ENCODE measurements around the gene WWOX.

The WWOX gene

DNA sequence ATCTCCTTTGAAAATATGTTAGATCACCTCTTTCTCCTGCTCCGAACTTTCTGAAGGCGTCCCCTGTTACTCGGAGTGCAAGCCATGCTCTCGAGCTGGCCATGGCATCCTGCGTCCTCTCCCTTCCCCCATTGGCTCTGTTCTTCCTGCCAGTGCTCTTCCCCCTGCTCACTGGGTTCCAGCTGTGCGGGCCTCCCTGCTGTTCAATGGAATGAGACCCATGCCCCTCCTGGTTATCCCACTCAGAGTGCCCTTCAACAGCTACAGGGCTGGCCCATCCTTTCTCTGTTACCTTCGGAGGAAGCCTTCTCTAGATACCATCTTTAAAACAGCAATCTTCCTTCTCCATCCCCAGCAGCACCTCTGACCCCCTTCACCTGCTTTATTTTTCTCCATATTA, 996.8 kb downstream of the WWOX start:
- DNase-seq (ENCODE audit: low read depth in 2 of 2) = no peak

- no peak for DNase-seq (ENCODE audit: low read depth in 2 of 2)
Measured at GRCh38 chr16:79097166-79097565, 997.7 kb downstream of the WWOX start.

GRCh38 chr16:79097771-79098170, 998.3 kb downstream of the WWOX start:
- no peak for DNase-seq (ENCODE audit: low read depth in 2 of 2)

DNA sequence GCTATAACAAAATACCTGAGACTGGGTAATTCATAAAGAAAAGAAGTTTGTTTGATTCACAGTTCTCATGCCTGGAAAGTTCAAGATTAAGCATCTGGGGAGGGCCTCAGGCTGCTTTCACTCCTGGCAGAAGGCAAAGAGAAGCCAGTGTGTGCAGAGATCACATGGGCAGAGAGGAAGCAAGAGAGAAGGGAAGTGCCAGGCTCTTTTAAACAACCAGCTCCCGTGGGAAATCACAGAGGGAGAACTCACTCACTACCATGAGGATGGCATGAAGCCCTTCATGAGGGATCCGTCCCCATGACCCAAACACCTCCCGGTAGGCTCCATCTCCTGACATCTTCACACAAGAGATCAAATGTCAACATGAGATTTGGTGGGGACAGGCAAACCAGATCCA, 999.5 kb downstream of the WWOX start:
- DNase-seq (ENCODE audit: low read depth in 2 of 2) = no peak

GRCh38 chr16:79099716-79100115, 1000.3 kb downstream of the WWOX start:
- no peak for DNase-seq (ENCODE audit: low read depth in 2 of 2)

DNA sequence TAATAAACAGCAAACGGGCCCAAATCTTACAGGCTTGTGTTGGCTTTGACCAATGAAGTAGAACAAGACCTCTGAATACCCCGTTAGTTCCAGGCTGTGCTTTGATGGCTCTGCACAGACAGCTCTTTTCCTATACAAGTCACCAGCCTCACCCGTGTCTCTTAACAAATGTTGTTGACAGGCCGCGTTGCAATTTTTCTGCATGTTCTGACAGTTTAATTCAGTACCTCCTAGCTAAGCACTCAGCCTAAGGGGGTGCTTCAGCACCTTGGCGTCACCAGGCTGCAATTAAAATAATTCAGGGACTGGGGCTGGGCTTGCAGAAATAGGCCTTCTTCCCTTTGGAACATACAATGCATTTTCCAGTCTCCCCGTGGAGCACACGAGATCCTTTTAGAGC, 1001.0 kb downstream of the WWOX start:
- DNase-seq (ENCODE audit: low read depth in 2 of 2) = no peak

- DNase-seq (ENCODE audit: low read depth in 2 of 2) = no peak
Measured at GRCh38 chr16:79101491-79101890, 1002.0 kb downstream of the WWOX start.

DNA sequence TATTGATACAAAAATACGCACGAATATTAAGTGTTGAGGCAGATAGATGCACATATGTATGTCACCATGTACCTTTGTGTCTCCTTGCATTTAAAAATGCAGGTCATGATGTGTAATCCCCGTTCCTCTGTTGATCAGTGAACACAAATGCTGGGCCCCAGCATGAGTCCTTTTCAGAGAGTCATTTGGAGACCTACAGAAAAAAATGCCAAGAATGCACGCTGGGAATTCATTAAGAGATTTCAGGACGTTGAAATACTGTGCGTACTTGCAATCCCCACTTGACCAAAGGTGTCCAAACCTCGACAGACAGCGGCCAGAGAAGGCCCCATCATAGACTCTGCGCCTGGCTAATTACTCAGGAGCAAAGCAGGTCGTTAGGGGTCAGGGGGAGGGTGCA, 1005.1 kb downstream of the WWOX start:
- no peak for DNase-seq (ENCODE audit: low read depth in 2 of 2)

DNA sequence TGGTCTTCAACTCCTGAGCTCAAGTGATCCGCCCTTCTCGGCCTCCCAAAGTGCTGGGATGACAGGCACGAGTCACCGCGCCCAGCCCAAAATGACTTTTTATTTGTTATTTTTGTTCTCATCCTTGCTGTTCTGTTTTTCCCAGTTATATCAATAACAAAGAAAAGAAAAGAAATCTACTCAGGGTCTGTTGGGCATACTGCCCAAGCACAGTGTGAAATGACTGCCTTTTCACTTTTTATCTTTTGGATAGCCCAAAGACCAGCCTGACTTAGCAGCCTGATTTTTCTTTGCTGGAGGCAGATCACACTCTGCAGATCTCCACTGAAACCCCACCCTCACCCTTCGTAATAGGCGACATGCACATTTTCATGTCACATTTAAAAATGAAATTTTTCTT, 1007.8 kb downstream of the WWOX start:
- DNase-seq (ENCODE audit: low read depth in 2 of 2) = no peak

GRCh38 chr16:79109771-79110170, 1010.3 kb downstream of the WWOX start:
- no peak for DNase-seq (ENCODE audit: low read depth in 2 of 2)

- DNase-seq (ENCODE audit: low read depth in 2 of 2) = no peak
Measured at GRCh38 chr16:79110242-79110641, 1010.8 kb downstream of the WWOX start.

GRCh38 chr16:79110953-79111352, 1011.5 kb downstream of the WWOX start:
- DNase-seq (ENCODE audit: low read depth in 2 of 2) = no peak

DNA sequence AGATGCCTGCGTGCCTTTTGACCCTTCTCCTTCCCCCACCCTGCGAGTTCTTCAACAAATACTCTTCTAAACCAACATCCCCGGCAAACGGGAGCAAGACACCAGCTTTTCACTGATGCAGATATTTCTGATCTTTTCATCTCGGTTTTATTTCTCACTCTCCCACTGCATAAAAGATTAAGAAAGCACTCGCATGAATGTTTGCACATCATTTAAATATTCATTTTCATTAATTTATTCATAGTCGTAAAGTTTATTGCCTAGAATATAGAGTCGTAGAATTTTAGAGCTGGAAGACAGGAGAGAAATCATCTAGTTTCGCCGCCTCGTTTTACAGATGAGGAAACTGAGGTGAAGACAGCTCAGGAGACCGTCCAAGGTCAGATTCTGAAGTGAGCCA, 1013.0 kb downstream of the WWOX start:
- no peak for DNase-seq (ENCODE audit: low read depth in 2 of 2)

GRCh38 chr16:79113826-79114225, 1014.4 kb downstream of the WWOX start:
- no peak for DNase-seq (ENCODE audit: low read depth in 2 of 2)

DNA sequence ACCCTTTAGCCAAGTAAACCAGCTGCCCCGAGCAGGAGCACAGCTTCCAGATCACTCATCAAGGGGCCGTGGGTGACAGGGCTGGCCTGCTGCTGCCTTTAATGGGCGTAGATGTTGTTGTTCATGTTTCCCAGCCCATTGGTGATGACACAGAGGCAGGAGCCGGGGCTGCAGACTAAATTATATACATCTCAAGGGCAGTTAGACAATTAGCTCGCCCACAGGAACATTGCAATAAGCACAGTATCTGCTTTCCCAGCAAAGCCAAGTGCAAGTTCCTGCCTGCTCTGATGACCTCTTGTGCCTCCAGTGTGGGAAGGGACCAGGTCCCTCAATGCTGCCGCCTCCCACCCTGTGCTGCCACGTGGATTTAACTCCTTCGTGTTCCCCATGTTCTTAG, 1015.3 kb downstream of the WWOX start:
- DNase-seq (ENCODE audit: low read depth in 2 of 2) = no peak

DNA sequence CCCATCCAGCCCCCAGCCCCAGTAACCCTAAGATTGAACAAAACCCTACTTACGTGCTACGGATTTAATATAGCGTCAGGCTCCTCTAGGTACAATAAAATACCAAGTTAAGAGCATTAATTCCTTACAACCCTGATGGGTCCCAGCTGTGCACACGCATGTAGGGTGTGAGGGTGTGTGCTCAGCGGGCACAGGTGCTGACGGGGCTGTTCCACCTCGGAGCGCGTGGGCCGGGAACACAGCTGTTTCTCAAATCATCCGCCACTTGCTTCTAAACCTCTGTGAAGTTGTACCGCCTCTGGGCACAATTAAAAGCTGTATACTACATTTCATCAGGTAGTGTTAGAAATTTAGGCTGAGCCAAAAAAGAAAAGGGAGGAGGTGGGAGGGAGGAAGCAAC, 1022.5 kb downstream of the WWOX start:
- DNase-seq (ENCODE audit: low read depth in 2 of 2) = no peak

- DNase-seq (ENCODE audit: low read depth in 2 of 2) = no peak
Measured at GRCh38 chr16:79122343-79122742, 1022.9 kb downstream of the WWOX start.

DNA sequence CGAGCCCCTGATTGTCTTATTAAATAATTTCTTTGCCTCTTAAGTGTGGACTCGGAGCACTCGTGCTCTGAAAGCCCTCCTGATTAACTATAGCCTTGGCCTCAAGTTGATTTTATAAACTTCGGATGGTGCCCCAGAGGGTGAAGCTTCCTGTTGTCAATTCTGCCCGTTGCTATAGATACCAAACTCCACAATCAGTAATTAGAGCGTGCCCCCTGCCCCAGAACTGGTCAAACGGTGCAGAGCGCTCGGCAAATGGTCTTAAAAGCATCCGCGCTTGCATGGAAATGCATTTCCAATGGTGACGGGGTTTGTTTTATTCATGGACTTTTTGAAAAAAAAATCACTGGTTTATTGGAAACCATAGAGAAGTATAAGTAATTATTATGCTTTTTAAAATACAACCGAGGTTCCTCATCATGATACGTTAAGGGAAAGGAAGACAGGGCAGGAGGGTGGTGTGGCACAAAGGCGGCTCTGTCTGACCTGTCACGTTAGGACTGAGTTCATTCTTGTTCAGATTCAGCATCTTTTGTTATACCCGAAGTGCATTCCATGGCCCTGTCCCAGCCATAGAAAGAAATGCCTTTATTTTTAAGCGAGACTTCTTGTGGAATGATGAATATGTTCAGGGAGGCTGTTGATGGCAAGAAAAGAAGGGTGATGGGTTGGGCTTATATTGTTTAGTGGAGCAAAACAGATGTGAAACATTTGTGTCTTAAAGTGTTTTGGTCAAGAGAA, 1024.7 kb downstream of the WWOX start:
- no peak for DNase-seq (ENCODE audit: low read depth in 2 of 2)

DNA sequence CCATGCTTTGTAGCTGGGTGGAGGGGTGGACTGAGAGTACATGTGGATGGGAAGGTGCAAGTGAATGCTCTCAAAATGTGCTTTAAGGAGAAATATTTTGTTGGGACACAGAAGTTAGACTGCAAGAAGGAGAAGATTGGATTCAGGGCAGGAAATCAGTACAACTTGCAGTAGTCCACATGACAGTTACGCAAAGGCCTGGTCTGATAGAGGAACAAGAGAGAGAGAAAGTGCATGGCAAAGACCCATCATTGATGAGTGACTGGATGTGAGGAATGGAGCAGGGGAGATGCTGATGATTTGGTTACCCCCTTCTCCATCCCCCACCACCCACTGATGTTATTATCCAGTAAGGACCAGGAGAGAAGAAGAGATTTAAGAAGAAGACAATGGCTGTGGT, 1028.3 kb downstream of the WWOX start:
- no peak for DNase-seq (ENCODE audit: low read depth in 2 of 2)

GRCh38 chr16:79128706-79129105, 1029.3 kb downstream of the WWOX start:
- DNase-seq (ENCODE audit: low read depth in 2 of 2) = no peak

GRCh38 chr16:79130616-79131015, 1031.2 kb downstream of the WWOX start:
- no peak for DNase-seq (ENCODE audit: low read depth in 2 of 2)

DNA sequence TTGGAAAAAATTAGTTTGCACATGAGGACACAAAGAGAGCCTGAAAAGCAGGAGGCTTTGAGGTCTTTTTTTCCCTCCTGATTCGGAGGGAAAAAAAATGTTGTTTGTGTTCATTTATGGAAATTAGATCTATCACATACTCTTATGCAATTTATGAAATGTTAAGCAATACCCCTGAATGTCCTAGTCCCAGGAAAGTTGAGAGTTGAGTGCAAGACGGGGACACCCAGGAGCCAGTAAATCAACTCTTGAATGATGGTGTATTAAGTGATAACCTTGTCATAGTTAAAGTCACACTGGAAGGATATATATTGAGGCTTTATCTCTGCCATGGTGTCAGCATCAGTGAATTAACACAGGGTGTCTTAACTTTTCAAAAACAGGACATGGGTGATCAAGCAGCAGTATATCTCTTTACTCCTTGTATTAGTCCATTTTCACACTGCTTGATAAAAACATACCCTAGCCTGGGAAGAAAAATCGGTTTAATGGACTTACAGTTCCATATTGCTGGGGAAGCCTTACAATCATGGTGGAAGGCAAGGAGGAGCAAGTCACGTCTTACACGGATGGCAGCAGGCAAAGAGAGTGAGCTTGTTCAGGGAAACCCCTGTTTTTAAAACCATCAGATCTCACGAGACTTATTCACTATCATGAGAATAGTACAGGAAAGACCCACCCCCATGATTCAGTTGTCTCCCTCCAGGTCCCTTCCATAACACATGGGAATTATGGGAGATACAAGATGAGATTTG, 1032.0 kb downstream of the WWOX start:
- no peak for DNase-seq (ENCODE audit: low read depth in 2 of 2)

GRCh38 chr16:79132701-79133100, 1033.2 kb downstream of the WWOX start:
- no peak for DNase-seq (ENCODE audit: low read depth in 2 of 2)

GRCh38 chr16:79134300-79134699, 1034.8 kb downstream of the WWOX start:
- no peak for DNase-seq (ENCODE audit: low read depth in 2 of 2)
